ENCODE results near the gene RLF. TPM values are rescaled to one million over a fixed set of nuclear protein-coding genes. Genes with fewer than 3 reads are reported as not detected.

Gene RLF
- total RNA-seq, 6 experiments from 2014 or later = 7.2 to 10.2 (median 8.8) TPM

GRCh38 chr1:40160806-40161124 is 422 bp upstream of the RLF start:
- TF ChIP-seq, protein P1, sequence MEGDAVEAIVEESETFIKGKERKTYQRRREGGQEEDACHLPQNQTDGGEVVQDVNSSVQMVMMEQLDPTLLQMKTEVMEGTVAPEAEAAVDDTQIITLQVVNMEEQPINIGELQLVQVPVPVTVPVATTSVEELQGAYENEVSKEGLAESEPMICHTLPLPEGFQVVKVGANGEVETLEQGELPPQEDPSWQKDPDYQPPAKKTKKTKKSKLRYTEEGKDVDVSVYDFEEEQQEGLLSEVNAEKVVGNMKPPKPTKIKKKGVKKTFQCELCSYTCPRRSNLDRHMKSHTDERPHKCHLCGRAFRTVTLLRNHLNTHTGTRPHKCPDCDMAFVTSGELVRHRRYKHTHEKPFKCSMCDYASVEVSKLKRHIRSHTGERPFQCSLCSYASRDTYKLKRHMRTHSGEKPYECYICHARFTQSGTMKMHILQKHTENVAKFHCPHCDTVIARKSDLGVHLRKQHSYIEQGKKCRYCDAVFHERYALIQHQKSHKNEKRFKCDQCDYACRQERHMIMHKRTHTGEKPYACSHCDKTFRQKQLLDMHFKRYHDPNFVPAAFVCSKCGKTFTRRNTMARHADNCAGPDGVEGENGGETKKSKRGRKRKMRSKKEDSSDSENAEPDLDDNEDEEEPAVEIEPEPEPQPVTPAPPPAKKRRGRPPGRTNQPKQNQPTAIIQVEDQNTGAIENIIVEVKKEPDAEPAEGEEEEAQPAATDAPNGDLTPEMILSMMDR (IDR thresholded peaks at IDR 0.05) = no peak
- Mint-ChIP-seq H3K4me3 (no peak overlapping the region), H3K9me3 (no peaks in the 10 kb centered on the region), H3K27me3 (ENCODE audit: insufficient read depth) (peaks cover 5% of the 10 kb centered on the region; the same call in 1 of the 2 replicates), H3K27ac (no peak overlapping the region), H3K4me1 (ENCODE audit: low read depth) (peaks cover 16% of the 10 kb centered on the region), H3K36me3 (ENCODE audit: low read depth) (peaks cover 5% of the 10 kb centered on the region; the same call in 1 of the 2 replicates)
- no peak for DNase-seq

GRCh38 chr1:40161888-40162397 is 756 bp downstream of the RLF start:
- H3K9me3 Mint-ChIP-seq = no peaks in the 10 kb centered on the region
- H3K27me3 Mint-ChIP-seq (ENCODE audit: insufficient read depth) = peaks cover 5% of the 10 kb centered on the region; the same call in 1 of the 2 replicates
- DNase-seq = peak; percentile 19
- H3K4me1 Mint-ChIP-seq (ENCODE audit: low read depth) = peaks cover 20% of the 10 kb centered on the region
- no peak overlapping the region for H3K4me3 Mint-ChIP-seq
- no peak overlapping the region for H3K27ac Mint-ChIP-seq
- TF ChIP-seq, protein P1 (IDR thresholded peaks at IDR 0.05) = peak; percentile 44; the same call in 1 of the 2 replicates
- H3K36me3 Mint-ChIP-seq (ENCODE audit: low read depth) = peaks cover 5% of the 10 kb centered on the region; the same call in 1 of the 2 replicates

DNA sequence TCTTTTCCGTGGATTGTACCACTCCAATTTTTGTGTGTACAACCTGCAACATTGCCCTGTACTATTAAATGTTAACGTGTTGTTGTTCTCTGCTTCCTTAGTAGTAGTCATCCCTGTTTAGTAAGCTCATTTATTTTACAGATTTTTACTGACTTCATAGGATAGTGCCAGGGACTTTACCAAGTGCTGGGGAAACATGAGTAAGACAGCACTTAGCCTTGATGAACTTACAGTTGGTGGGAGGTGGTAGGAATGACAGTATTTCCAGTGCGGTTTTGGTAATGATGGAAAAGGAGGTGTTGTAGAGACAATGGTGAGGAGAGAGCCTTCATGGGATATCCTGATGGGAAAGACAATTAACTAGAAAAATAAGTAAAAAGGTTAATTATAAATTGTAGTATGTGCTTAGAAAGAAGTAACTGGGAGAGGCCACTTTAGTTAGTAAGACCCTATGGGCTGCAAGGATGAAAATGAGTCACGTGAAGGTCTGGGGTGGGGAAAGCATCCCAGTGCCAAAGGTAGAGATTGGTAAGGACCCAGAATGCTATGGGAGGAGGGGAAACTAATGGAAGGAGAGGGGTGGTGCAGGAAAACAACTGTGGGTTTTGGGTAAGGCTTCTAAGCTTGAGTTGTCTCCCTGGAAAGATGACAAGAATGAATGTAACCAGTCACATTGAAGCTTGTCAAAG is 1.7 kb downstream of the RLF start:
- peaks cover 20% of the 10 kb centered on the region for H3K4me1 Mint-ChIP-seq (ENCODE audit: low read depth)
- H3K36me3 Mint-ChIP-seq (ENCODE audit: low read depth) = peaks cover 10% of the 10 kb centered on the region; the same call in 1 of the 2 replicates
- peaks cover 4% of the 10 kb centered on the region; the same call in 1 of the 2 replicates for H3K27me3 Mint-ChIP-seq (ENCODE audit: insufficient read depth)
- no peaks in the 10 kb centered on the region for H3K9me3 Mint-ChIP-seq
- peak; percentile 24 for DNase-seq
- TF ChIP-seq, protein P1 (IDR thresholded peaks at IDR 0.05) = no peak
- no peak overlapping the region for H3K4me3 Mint-ChIP-seq
- no peak overlapping the region for H3K27ac Mint-ChIP-seq

GRCh38 chr1:40167317-40167716 is 6.1 kb downstream of the RLF start:
- TF ChIP-seq, protein P1 (IDR thresholded peaks at IDR 0.05) = no peak
- peaks cover 13% of the 10 kb centered on the region for H3K4me1 Mint-ChIP-seq (ENCODE audit: low read depth)
- DNase-seq = no peak
- no peaks in the 10 kb centered on the region; the same call in 1 of the 2 replicates for H3K27me3 Mint-ChIP-seq (ENCODE audit: insufficient read depth)
- no peak overlapping the region for H3K4me3 Mint-ChIP-seq
- no peaks in the 10 kb centered on the region for H3K9me3 Mint-ChIP-seq
- H3K36me3 Mint-ChIP-seq (ENCODE audit: low read depth) = peaks cover 5% of the 10 kb centered on the region; the same call in 1 of the 2 replicates
- H3K27ac Mint-ChIP-seq = no peak overlapping the region

DNA sequence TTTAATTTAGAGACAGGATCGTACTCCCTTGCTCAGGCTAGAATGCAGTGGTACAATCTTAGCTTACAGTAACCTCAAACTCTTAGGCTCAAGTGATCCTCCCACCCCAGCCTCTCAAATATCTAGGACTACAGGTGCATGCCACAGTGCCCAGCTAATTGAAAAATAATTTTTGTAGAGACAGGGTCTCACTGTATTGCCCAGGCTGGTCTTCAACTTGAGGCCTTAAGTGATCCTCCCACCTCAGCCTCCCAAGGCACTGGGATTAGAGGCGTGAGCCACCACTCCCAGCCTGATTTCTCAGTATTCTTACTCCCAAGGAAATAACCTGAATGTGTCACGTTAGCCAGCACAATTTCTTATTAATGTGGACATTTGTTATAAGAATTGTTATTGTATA is 9.8 kb downstream of the RLF start:
- DNase-seq = no peak
- Mint-ChIP-seq H3K27ac (no peak overlapping the region), H3K27me3 (ENCODE audit: insufficient read depth) (no peaks in the 10 kb centered on the region; the same call in 1 of the 2 replicates), H3K4me3 (no peak overlapping the region), H3K4me1 (ENCODE audit: low read depth) (peaks cover 6% of the 10 kb centered on the region), H3K9me3 (no peaks in the 10 kb centered on the region), H3K36me3 (ENCODE audit: low read depth) (peaks cover 5% of the 10 kb centered on the region; the same call in 1 of the 2 replicates)
- TF ChIP-seq, protein P1 (IDR thresholded peaks at IDR 0.05) = no peak
